ENCODE data around the gene PXK.

Gene PXK

DNA sequence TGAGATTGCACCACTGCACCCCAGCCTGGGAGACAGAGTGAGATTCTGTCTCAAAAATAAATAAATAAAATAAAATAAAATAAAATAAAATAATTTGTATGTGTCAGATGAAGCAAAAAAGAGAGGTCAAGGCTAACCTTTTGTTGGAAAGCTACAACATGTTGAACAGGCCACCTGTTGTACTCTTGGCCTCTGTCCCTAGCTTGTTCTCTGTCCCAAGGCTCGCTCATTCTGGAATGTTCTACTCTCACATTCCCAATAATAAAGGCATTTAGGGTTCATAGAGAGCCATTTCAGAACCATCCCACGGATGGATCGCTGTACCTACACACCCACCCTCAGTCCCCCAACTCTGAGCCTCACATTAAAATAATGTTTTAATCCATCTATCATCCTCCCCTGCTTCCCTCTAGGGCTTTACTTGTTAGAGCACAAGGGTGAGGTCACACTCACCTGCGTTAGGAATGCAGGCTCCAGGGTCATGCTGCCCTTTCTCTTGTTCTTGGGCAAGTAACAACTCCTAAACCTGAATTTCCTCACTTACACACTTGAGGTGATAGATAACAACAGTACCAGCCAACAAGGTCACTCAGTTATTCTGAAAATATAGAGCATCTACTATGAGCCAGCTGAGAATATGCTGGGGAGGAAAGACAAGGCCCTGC is 134.3 kb downstream of the PXK start:
- DNase-seq (ENCODE audit: low spot score) = no peak

DNA sequence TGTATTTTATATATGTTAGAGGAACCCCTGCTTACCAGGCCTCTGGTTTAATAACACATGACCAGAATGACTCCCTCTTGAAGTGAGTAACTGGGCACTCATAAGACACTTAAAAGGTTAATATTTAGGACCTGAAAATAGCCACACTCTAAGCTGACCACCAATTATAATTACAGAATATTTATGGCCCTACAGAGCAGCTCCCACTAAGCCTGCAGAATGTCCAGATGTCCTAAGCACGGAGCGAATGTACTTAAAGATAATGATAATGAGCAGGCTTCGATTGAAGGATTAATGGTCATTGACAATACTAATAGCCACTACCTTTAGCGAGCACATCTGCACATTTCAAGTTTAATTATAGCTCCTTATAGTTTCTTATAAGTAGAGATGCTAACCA is 136.4 kb downstream of the PXK start:
- DNase-seq (ENCODE audit: low spot score) = no peak

DNA sequence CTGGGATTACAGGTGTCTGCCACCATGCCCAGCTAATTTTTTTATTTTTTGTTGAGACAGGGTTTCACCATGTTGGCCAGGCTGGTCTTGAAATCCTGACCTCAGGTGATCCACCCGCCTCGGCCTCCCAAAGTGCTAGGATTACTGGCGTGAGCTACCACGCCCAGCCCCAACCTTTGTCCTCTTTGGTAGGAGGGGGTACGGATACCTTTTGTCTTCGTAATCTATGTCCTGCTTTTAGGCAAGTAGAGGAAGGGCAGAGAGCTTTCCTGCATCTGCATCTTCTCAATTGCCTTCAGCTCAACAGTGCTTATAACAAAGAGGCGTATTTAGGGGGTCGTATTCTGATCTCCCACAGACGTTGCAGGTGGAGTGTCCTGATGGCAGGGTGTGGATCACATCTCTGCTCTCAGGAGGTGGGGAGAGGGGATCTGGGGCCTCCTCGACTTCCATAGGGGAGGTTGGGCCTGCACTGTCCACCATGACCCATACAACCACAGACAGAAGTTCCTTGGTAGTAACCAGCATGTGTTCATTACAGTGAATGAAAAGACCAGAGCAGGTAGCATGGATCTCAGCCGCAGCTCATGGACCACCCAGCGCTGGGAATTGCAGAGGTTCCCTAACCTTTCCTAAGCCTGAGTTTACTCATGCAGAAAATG is 137.8 kb downstream of the PXK start:
- no peak for DNase-seq (ENCODE audit: low spot score)

DNA sequence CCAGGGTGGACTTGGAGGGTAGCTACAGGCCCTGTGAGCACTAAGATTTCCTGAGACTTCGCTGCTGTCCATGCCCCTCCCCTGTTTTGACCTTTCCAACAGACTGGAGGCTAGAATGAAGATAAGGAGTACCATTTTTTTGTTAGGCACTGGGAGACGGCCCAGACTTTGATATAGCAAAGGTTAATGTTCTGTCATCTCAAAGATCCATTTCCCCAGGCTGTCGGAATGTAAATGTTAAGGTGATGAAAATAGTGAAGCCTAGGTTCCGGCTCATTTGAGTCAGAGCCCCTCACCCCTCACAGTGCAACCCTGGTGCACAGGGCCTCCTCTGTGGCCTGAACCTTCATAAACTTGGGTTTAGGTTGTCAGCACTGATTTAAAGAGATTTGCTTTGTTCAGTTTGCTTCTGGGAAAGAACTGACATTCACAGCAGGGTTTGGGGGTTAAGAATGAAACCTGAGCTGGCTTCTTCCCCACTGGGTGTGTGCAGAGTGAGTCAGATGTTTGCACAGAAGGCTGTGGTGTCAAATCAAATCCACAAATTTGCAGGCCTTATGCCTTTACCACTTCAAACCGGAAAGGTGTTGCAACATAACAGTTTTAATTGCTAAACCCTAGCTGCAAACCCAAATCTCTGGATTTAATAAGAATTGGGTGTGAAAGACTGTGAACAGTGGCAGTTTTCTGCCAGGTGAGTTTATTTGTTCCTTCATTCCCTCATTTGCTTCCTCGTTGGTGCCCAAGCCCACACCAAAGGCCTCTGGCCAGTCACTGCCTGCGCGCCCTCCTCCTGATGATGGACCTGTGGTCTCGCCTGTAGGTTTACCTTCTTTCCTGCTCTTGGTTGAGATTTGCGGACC is 138.6 kb downstream of the PXK start:
- DNase-seq (ENCODE audit: low spot score) = no peak

DNA sequence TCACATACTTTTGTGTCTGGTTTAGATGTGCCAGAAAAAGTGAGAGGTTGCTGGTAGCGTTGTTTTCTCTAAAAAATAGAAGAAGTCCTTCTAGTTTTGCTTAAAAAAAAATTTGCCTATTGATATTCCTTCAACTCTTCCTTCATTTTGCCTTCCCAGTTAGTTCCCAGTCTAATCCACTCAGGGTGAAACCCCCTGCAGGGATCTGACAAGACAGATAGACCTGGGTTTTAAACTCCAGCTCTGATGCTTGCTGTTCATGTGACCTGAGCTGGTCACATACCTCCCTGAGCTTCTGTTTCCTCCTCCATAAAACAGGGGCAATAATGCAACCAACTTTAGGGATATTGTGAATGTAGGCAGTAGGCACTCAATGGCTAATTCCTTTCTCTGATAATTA is 140.6 kb downstream of the PXK start:
- no peak for DNase-seq (ENCODE audit: low spot score)

DNA sequence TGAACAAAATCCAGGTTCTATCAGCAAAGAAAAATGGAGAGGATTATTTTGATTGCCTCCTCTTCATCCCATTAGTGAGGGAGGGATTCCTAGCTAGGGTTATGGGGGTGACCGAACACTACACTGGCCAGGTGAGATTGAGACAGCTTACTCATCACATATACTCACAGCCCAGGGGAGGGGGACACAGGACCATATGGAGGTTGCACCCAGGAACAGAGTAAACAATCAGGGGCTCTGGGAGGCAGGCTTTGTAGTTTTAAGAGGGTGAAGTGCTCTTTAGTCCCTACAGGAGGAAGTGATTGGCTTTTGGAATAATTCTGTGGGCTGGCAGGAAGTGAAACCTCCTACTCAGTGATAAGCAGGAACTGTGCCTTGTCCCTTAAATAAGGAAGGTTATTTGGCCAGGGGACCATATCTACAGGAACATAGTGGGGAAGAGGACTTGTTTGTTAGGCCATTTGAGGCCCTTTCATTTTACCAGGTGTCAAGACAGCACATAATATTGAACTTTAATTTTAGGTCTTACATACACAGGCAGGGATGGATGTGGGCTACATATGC is 141.7 kb downstream of the PXK start:
- DNase-seq (ENCODE audit: low spot score) = no peak

DNA sequence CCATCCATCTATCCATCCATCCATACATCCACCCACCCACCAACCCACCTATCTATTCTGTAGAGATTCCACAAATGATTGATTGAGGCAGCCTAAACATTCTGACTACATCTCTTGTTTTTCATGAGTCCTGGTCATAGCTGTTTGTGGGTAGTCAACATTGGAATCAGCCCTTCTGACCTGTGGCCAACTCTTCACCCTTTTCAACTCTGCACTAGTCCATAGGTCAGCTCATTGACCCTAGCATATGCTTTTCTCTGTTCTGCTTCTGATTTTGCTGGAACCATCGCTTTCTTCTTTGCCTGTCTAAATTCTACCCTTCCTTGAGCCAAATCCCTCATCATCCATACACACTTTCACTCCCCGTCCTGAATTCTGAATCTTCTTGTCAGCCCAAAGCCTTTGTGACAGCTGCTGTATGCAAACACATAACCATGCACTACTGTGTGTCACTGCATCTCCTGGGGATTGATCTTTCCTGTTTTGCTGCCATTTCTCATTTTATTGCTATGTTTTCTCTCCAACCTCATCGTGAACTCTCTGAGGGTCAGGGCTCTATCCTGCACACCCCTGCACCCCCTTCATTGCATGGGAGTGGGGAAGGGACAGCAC is 142.4 kb downstream of the PXK start:
- DNase-seq (ENCODE audit: low spot score) = no peak
